ENCODE measurements around the gene KCNQ1.

The KCNQ1 gene

DNA sequence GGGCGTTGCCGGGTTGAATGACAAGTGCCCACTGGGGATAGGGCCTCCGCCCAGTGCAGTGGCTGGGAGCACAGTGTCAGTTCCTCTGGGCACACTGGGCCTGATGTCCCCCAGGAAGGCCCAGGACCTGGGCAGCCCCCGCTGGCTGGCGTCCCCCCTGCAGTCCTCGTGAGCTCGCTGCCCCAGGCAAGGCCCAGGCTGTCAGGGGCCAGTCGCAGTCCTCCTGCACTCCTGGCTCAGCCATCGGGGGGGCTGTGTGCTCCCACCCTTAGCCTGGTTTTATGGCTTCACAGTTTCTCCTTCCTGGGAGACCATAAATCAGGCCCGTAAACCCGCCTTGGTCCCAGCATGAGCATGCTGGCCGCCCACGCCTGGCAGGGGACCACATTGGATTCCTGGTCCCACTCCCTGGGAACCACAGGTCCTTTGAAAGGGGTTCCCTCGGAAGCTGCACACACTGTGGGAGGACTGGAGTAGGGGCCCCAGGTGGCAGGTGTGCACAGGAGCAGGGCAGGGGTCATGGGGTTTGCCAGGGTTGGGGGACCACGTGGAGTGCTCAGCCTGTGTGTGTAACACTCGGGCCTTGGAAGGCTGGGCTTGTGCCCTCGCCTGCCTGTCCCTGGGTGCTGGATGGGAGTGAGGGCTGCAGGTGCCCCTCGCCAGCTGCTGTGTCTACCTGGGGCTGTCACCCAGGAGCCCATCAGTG lies 141.4 kb downstream of the KCNQ1 start:
- DNase-seq: no peak

- no peak for DNase-seq
Observed at GRCh38 chr11:2586793-2587131, 142.0 kb downstream of the KCNQ1 start.

- no peak for DNase-seq
Observed at GRCh38 chr11:2587132-2587930, 142.5 kb downstream of the KCNQ1 start.

DNA sequence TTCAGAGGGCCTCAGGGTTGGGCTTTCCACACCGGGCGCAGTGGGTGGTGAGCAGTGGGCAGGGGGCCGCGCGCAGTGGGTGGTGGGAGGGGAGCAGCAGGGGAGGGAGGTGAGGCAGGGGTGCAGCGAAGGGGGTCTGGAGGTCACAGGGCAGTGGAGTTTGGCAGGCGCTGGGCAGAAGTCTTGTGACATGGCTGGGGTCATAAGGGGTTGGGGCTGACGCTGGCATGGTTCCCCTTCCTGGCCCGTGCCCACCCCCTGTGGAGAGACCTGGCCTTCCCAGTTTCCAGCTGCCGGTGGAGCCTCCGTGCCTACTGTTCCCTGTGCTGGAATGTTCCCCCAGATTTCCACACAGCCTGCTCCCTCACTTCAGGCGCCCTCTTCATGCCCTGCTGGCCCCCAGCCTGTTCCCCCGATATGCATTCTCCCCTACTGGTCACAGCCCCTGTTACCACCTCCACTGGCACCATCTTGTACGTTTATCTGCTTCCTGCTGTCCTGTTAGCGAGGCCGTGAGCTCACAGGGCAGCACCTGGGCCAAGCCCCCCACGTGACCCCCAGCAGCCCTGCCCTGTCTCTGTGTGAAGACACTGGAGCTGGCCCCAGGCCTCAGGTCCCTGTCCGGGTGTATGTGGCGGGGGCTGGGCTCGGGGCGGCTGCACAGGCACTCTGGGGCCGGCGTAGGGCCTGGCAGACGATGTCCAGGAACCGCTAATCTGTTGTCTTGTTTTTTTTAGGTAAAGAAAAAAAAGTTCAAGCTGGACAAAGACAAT lies 143.4 kb downstream of the KCNQ1 start:
- no peak for DNase-seq

- no peak for DNase-seq
Observed at GRCh38 chr11:2588809-2589537, 144.2 kb downstream of the KCNQ1 start.

DNA sequence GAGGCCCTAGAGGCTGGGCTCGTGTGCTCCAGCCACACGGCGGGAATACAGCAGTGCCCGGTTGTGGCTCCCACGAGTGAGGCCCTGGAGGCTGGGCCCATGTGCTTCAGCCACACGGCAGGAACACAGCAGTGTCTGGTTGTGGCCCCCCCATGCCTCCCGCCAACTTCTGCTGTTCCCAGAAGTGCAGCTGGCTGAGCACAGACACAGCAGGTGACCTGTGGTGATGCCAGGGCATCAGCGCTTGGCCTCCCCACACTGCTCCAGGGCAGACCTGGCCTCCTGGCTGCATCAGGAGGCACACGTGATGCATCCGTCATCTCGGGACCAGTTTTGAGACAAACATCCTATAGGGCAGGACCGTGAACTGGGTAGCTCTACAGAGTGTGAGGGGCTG lies 144.7 kb downstream of the KCNQ1 start:
- DNase-seq: no peak

- DNase-seq: no peak
Observed at GRCh38 chr11:2590131-2590964, 145.5 kb downstream of the KCNQ1 start.

DNA sequence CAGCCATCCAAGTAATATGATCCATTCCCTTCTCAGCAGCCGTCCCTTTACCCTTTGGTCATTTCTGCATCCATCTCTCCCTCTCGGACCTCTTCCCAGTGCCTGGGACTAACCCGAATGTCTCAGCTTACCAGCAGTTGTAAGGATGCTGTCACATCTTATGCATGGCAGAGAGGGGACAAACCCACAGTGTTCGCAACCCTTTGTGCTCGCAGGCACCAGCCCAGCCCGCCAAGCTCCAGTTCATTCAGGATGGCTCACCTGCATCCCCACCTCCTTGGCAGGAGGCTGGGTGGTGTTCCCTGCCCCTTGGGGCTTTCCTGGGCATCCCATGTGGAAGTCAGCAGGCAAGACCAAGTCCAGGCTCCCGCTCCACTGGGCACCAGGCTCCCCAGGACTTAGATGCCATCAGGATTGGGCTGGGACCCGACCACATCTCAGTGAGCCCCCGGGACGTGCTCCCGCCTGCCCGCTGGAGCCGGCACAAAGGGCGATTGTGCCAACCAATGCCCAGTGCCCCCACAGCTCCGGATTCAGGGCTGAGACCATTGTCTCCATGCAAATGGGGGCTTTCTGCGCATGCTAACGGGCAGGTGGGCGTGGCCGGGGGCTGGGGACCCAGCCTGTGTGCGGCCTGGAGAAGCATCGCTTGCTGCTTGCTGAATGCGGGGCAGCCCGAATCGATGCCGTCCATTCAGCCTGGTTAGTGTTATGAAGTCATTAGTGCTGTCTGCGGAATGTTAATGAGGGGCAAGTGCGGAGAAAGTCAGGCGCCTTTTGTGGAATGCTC lies 146.4 kb downstream of the KCNQ1 start:
- no peak for DNase-seq

- no peak for DNase-seq
Observed at GRCh38 chr11:2591805-2592204, 147.0 kb downstream of the KCNQ1 start.

GRCh38 chr11:2592559-2593392 lies 148.0 kb downstream of the KCNQ1 start:
- DNase-seq: no peak

- DNase-seq: no peak
Observed at GRCh38 chr11:2593393-2593950, 148.7 kb downstream of the KCNQ1 start.

DNA sequence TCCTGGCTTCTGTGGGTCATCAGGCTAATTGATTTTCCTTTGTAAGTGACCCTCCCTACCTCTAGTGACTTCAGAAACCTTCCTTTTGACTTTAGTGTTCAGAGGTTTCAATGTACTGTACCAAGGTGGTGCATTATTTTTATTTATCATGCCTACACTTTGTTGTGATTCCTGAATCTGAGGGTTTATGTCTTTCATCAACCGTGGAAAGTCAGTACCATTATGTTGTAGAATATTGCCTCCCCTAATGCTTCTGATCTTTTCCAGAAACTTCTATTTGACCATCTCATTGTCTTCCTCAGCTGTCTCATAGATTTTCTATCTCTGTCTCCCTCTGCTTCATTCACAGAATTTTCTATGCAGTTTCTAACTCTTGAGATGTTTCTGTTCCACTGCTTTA lies 149.5 kb downstream of the KCNQ1 start:
- no peak for DNase-seq

GRCh38 chr11:2595204-2595603 lies 150.4 kb downstream of the KCNQ1 start:
- no peak for DNase-seq

- DNase-seq: no peak
Observed at GRCh38 chr11:2599561-2600189, 154.9 kb downstream of the KCNQ1 start.

DNA sequence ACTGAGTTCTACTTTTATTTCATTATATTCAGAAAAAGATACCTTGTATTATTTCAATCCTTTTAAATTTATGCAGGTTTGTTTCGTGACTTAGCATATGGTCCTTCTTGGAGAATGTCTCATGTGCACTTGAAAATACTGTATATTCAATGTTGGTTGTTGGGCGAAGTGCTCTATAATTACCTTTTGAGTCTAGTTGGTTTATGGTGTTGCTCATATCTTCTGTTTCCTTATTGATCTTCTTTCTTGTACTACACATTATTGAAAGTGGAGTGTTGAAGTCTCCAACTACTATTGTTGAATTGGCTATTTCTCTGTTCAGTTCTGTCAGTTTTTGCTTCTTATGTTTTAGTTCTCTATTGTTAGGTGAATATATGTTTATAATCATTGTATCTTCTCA lies 164.5 kb downstream of the KCNQ1 start:
- DNase-seq: no peak

GRCh38 chr11:2612884-2613571 lies 168.2 kb downstream of the KCNQ1 start:
- DNase-seq: no peak

GRCh38 chr11:2621894-2622293 lies 177.1 kb downstream of the KCNQ1 start:
- DNase-seq: no peak

DNA sequence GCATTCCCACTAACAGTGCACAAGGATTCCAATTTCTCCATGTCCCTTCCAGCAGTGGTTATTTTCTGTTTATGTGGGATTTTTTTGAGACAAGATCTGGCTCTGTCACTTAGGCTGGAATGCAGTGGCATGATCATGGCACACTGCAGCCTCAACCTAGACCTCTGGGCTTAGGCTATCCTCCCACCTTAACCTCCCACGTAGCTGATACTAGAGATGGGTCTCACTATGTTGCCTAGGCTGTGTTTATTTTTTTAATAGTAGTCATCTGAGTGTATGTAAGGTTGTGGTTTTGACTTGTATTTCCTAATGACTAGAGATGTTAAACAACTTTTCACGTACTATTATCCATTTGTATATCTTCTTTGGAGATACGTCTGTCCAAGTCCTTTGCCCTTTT lies 180.4 kb downstream of the KCNQ1 start:
- DNase-seq: no peak

- no peak for DNase-seq
Observed at GRCh38 chr11:2630679-2631078, 185.9 kb downstream of the KCNQ1 start.
